SK-N-SH treated with all-trans-retinoic acid at 6 μM for 48 hours (cell line): ENCODE results near the gene TCERG1L.

Experiments
- ATAC-seq: fragments of 200-7000 bp; cut with Tn5 transposase; 3 replicates; pipeline ENCODE4 v1.9.1; 2020; ENCODE audit warnings: mild to moderate bottlenecking, moderate library complexity
- ARNTL ChIP-seq: fragments of 450-650 bp; formaldehyde crosslinking; IDR thresholded peaks from 2 replicates; pipeline ENCODE4 v1.5.0; 2020; ENCODE audit warnings: low read depth, mild to moderate bottlenecking, moderate library complexity, borderline replicate concordance
- BACH2 ChIP-seq: fragments of 250-450 bp; sonication (Bioruptor Pico); IDR thresholded peaks from 2 replicates; pipeline ENCODE4 v1.9.0; 2021; ENCODE audit warnings: mild to moderate bottlenecking, borderline replicate concordance
- CREB5 ChIP-seq: fragments of 250-450 bp; sonication (Bioruptor Pico); IDR thresholded peaks from 2 replicates; pipeline ENCODE4 v1.5.1; 2020; ENCODE audit warnings: low read depth, mild to moderate bottlenecking, moderate library complexity
- CSDC2 ChIP-seq: fragments of 250-450 bp; sonication (Bioruptor Pico); IDR thresholded peaks from 2 replicates; pipeline ENCODE4 v1.5.0; 2020; ENCODE audit warnings: mild to moderate bottlenecking, moderate library complexity
- CSRNP3 ChIP-seq: fragments of 250-450 bp; sonication (Bioruptor Pico); IDR thresholded peaks from 2 replicates; pipeline ENCODE4 v1.5.1; 2021; ENCODE audit warnings: mild to moderate bottlenecking, moderate library complexity
- GLIS3 ChIP-seq: fragments of 250-450 bp; sonication (Bioruptor Pico); IDR thresholded peaks from 2 replicates; pipeline ENCODE4 v1.5.0; 2020; ENCODE audit warnings: mild to moderate bottlenecking, moderate library complexity
- ISL1 ChIP-seq: fragments of 250-450 bp; sonication (Bioruptor Pico); IDR thresholded peaks from 2 replicates; pipeline ENCODE4 v2.1.2; 2022; ENCODE audit warnings: mild to moderate bottlenecking, moderate library complexity
- OSR1 ChIP-seq: fragments of 250-450 bp; sonication (Bioruptor Pico); IDR thresholded peaks from 2 replicates; pipeline ENCODE4 v1.8.0; 2022; ENCODE audit warnings: moderate library complexity, mild to moderate bottlenecking, inconsistent platforms
- PATZ1 ChIP-seq: fragments of 250-450 bp; sonication (Bioruptor Pico); IDR thresholded peaks from 2 replicates; pipeline ENCODE4 v1.8.0; 2020; ENCODE audit warnings: mild to moderate bottlenecking, moderate library complexity, borderline replicate concordance
- RARB ChIP-seq: fragments of 250-450 bp; sonication (Bioruptor Pico); IDR thresholded peaks from 2 replicates; pipeline ENCODE4 v1.8.0; 2021; ENCODE audit warnings: mild to moderate bottlenecking, moderate library complexity
- SNAI2 ChIP-seq: fragments of 250-450 bp; sonication (Bioruptor Pico); IDR thresholded peaks from 2 replicates; pipeline ENCODE4 v1.5.0; 2020; ENCODE audit warnings: mild to moderate bottlenecking, moderate library complexity
- TCF4 ChIP-seq: fragments of 250-450 bp; sonication (Bioruptor Pico); IDR thresholded peaks from 2 replicates; pipeline ENCODE4 v1.8.0; 2021; ENCODE audit warnings: mild to moderate bottlenecking, moderate library complexity, borderline replicate concordance
- TOX ChIP-seq: fragments of 250-450 bp; sonication (Bioruptor Pico); IDR thresholded peaks from 2 replicates; pipeline ENCODE4 v1.8.0; 2021; ENCODE audit warnings: mild to moderate bottlenecking, moderate library complexity, borderline replicate concordance
- TSHZ2 ChIP-seq: fragments of 250-450 bp; sonication (Bioruptor Pico); IDR thresholded peaks from 2 replicates; pipeline ENCODE4 v1.5.0; 2020; ENCODE audit warnings: mild to moderate bottlenecking, moderate library complexity
- ZC3H10 ChIP-seq: fragments of 250-450 bp; sonication (Bioruptor Pico); IDR thresholded peaks from 2 replicates; pipeline ENCODE4 v1.5.1; 2021; ENCODE audit warnings: mild to moderate bottlenecking, moderate library complexity
- ZFP3 ChIP-seq: fragments of 250-450 bp; sonication (Bioruptor Pico); IDR thresholded peaks from 2 replicates; pipeline ENCODE4 v1.5.0; 2020; ENCODE audit warnings: mild to moderate bottlenecking, moderate library complexity
- ZNF565 ChIP-seq: fragments of 450-650 bp; formaldehyde crosslinking; conservative IDR thresholded peaks from 2 replicates; pipeline ENCODE4 v1.5.0; 2020; ENCODE audit warnings: low read depth, mild to moderate bottlenecking, moderate library complexity
- ZNF70 ChIP-seq: fragments of 450-650 bp; formaldehyde crosslinking; IDR thresholded peaks from 2 replicates; pipeline ENCODE4 v1.5.0; 2020; ENCODE audit warnings: mild to moderate bottlenecking, moderate library complexity
- ZNF8 ChIP-seq: fragments of 450-650 bp; formaldehyde crosslinking; IDR thresholded peaks from 2 replicates; pipeline ENCODE4 v1.5.0; 2020; ENCODE audit warnings: mild to moderate bottlenecking, moderate library complexity

Gene TCERG1L

GRCh38 chr10:131207584-131208532 lies 103.7 kb downstream of the TCERG1L start (continued):
- TF ChIP-seq ARNTL (CRISPR knock-in tag) (no peak), CSDC2 (CRISPR knock-in tag) (no peak), ZNF8 (CRISPR knock-in tag) (no peak)
- TF ChIP-seq, all 23 proteins: peak for 0

GRCh38 chr10:131207176-131207575 lies 104.3 kb downstream of the TCERG1L start:
- TF ChIP-seq ISL1 (CRISPR knock-in tag) (no peak), ZFP3 (CRISPR knock-in tag) (no peak), GLIS3 (CRISPR knock-in tag) (no peak), ZNF565 (no peak), RARB (CRISPR knock-in tag) (no peak), ZC3H10 (CRISPR knock-in tag) (no peak), PATZ1 (CRISPR knock-in tag) (no peak), TOX (CRISPR knock-in tag) (no peak)
- ATAC-seq, result no peak

GRCh38 chr10:131206111-131206995 lies 105.2 kb downstream of the TCERG1L start:
- TF ChIP-seq ZC3H10 (CRISPR knock-in tag) (no peak), ZNF565 (no peak), ZNF8 (CRISPR knock-in tag) (no peak), CSRNP3 (CRISPR knock-in tag) (no peak), OSR1 (CRISPR knock-in tag) (no peak), ARNTL (CRISPR knock-in tag) (no peak), SNAI2 (CRISPR knock-in tag) (no peak), TCF4 (no peak), CREB5 (CRISPR knock-in tag) (no peak), PATZ1 (CRISPR knock-in tag) (no peak), GLIS3 (CRISPR knock-in tag) (no peak), ZFP3 (CRISPR knock-in tag) (no peak), ZNF70 (CRISPR knock-in tag) (no peak), TOX (CRISPR knock-in tag) (no peak), BACH2 (CRISPR knock-in tag) (no peak)
- no peak for ATAC-seq

GRCh38 chr10:131205556-131205955 lies 106.0 kb downstream of the TCERG1L start:
- no peak for ATAC-seq
- TF ChIP-seq ZNF565, result no peak
- TF ChIP-seq CSRNP3 (CRISPR knock-in tag), result no peak
- no peak for TF ChIP-seq TSHZ2 (CRISPR knock-in tag)
- no peak for TF ChIP-seq OSR1 (CRISPR knock-in tag)
- TF ChIP-seq CSDC2 (CRISPR knock-in tag), result no peak
- no peak for TF ChIP-seq ZC3H10 (CRISPR knock-in tag)
- no peak for TF ChIP-seq CREB5 (CRISPR knock-in tag)
- no peak for TF ChIP-seq ZNF70 (CRISPR knock-in tag)
